NCI-H1930 (cell line): ENCODE results near the gene NCBP3.
"Not testable (repeated sequence)": the region's sequence is repeated elsewhere in the genome, so short reads cannot be mapped to it uniquely, and the experiment has no call there.

Source experiments
- DNase-seq, 2 experiments: peaks; one replicate each; lab custom pipeline; 2025; lab: John Stamatoyannopoulos, UW

NCBP3 gene

GRCh38 chr17:3880983-3881382, 34.9 kb upstream of the NCBP3 start:
- no peak for DNase-seq

DNA sequence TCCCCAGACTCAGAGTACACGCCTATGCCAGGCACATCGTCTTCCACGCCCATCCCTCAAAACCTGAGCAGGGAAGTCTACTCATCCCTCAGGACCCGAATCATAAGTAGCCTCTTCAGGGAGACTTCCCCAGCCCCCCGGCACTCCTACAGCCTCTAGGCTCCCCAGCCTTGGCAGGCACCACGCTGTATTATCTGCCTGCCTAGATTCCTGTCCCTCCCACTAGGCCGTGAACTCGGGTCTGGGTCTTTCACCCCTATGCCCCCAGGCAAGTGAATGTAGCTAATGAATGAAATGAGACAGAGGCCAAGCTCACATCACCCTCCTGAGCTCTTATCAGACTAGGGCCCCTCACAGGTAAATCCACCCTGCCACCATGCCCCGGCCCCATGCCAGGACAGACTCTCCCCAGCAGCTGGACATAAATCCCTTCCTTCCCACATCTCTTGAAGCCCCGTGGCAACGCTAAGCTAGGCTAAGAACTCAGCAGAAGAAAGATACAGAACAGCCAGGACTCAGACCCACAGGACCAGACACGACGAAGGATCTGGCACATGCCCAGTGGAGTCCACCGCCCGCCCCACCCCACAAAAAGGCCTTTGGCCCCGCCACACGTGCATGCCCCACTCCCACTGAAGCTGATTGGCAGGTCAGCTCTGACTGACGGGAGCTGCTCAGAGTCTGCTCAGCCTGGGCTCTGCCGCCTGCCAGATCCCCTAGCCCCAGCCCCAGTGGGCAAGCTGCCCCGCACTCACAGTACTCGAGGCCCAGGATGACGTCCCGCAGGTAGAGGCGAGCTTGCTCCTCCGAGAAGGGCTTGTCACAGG, 33.8 kb upstream of the NCBP3 start:
- DNase-seq: no peak

DNA sequence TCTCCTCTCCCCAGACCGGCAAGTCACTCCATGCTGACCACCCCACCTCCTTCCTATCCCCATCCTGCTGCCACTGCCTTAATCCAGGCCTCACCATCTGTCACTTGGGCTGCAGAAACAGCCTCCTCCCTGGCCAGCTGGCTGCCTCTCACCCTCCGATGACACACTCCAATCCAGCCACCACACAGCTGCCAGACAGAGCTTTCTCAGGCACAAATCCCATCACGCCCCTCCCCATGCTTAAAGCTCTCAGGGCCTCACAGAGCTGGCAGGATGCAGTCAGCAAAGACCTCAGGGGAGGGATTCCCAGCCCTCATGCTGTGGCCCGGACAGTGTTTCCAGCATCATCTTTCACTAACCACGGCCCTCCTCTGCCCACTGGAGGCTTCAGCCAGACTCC, 33.1 kb upstream of the NCBP3 start:
- DNase-seq: no peak

GRCh38 chr17:3877220-3877619, 31.2 kb upstream of the NCBP3 start:
- DNase-seq: no peak

DNA sequence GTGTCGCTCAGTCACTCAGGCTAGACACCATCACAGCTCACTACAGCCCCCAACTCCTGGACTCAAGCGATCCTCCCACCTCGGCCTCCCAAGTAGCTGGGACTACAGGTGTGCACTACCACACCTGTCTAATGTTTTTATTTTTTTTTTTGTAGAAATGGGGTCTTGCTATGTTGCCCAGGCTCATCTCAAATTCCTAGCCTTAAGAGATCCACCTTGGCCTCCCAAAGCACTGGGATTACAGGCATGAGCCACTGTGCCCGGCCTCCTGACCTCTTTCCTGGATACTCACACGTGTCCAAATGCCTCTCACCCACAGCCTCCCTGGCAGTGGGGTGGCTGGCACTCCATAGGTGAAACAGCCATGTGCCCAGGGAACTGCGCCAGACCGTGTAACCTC, 29.3 kb upstream of the NCBP3 start:
- DNase-seq: no peak

GRCh38 chr17:3873862-3874261, 27.8 kb upstream of the NCBP3 start:
- DNase-seq: no peak

GRCh38 chr17:3870871-3871306, 24.8 kb upstream of the NCBP3 start:
- no peak for DNase-seq

- no peak for DNase-seq
Measured at GRCh38 chr17:3867606-3868005, 21.6 kb upstream of the NCBP3 start.

- DNase-seq: no peak
Measured at GRCh38 chr17:3867106-3867505, 21.1 kb upstream of the NCBP3 start.

DNA sequence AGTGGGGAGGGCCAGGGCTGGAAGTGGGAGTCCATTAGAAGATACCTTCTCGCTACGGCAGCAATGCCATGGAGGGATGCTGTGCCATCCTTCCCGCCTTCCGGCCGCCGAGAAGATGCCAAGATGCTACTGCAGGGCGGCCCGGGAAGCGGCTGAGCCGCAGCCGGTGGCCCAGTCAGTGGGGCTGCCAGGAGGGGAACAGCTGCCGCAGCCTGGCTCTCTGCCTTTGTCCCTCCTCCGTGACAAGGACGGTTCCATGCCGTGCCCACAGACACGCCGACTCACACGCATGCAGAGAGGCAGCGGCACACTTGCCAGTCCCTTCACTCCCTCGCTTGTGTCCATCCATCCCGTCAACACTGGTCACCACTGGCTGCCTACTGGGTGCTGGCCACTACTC, 20.2 kb upstream of the NCBP3 start:
- DNase-seq: no peak

- no peak for DNase-seq
Measured at GRCh38 chr17:3865176-3865575, 19.1 kb upstream of the NCBP3 start.

DNA sequence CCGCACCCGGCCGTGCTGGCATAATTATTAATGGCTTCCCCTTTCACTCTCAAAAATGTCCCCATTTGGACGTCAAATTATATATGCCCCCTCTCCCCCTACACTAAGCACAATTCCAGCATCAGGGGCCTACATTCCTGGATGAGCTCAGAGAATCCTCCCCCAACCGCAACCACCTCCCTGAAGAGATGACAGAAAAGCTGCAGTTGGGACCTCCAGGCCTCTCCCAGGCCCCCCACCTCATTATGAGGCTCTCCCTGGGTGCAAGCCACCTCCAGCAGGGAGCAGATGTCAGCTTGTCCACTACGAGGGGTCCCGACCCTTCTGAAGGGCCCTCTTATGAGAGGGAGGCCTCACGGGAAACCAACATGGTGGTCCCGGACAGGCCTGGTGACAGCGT, 18.5 kb upstream of the NCBP3 start:
- DNase-seq: no peak

DNA sequence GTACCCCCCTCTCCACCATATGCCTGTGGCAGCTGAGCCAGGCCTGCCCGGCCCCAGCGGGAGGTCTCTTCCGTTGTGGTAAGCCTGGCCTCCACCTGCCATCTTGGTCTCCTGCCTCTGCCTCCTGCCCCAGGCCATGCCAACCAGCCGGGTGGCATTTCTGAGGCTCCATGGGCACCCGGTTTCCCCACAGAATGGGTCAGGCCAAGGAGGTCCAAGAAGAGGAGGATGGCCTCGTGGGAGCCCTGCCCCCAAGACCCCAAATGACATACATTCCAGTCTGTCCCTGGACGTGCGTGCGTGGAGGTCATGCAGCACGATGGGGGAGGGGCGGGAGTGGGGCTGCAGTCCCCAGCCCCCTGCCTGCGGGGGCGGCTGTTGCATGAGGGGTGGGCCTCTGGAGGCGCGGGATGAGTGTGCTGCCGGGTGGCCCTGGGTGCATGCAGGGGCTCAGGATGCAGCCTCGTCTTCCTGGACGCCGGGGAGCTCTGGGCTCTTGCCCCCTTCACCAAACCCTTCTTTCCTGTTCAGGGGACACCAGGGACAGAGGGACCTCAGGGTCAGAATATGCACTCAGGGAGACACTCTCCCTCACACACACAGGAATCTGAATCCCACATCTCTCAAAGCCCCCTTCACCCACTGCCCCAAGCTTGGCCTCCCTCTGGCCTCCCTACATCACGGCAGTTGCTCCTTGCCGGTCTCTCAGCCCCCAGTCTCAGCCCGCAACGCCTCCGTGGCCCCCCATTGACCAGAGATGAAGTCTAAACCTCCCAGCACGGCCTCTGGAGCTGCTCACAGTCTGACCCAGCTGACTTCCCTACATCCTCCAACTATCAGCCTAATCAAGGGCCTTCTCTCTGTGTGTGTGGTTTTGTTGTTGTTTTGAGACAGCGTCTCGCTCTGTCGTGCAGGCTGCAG, 16.0 kb upstream of the NCBP3 start:
- DNase-seq: no peak

- no peak for DNase-seq
Measured at GRCh38 chr17:3860939-3861700, 15.1 kb upstream of the NCBP3 start.

- no peak for DNase-seq
Measured at GRCh38 chr17:3859940-3860339, 13.9 kb upstream of the NCBP3 start.

DNA sequence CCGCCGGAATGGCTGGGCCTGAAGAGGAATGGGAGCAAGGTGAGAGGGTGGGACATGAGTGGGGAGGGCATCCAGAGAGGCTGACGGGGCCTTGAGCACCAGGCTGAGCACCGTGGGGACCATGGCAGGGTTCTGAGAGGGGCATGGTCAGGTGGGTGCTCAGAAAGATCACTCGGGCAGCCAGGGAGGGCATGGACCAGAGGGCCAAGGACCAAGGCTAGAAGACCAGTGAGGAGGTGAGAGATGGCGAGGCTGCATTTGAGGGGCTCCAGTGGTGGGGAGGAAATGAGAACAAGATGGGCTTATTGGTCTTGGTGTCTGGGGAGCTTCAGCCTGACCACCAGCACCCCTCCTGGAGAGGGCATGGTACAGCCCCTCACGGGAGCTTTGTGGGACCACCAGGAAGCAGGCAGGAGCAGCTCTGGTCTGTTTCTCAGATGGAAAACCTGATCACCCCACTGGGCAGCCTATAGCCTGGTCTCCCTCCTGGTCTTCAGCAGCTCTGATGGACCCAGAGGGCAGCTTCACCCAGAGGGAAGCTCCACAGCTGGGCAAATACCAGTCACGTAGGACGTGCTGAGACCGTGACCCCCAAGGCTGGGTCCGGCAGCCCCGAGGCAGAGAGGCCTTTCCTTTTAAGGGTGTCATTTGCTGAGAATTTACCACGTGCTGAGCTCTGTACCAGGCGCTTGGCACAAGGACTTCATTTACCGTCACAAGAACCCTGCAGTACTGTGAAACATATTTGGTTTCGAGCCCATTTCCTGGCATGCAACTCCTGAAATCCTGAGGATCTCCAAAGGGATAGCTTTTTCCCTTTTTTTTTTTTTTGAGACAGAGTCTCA, 11.4 kb upstream of the NCBP3 start:
- no peak for DNase-seq

DNA sequence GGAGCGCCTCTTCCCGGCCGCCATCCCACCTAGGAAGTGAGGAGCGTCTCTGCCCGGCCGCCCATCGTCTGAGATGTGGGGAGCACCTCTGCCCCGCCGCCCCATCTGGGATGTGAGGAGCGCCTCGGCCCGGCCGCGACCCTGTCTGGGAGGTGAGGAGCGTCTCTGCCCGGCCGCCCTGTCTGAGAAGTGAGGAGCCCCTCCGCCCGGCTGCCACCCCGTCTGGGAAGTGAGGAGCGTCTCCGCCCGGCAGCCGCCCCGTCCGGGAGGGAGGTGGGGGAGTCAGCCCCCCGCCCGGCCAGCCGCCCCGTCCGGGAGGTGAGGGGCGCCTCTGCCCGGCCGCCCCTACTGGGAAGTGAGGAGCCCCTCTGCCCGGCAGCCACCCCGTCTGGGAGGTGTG, 8.2 kb upstream of the NCBP3 start:
- DNase-seq: not testable (repeated sequence)

DNA sequence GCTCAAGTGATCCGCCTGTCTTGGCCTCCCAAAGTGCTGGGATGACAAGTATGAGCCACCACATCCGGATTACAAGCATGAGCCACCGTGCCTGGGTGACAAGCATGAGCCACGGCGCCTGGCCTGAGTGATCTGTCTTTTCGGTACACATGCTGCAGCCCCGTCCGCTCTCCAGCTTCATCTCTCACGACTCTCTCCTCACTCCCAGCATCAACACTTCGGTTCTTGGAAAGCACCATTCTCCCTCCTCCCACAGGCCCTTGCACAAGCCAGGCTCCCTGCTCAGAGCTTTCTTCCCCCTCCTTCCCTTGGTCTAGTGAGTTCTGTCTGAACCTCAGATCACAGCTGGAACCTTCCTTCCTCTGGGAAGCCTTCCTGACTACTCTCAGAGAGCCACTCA, 6.5 kb upstream of the NCBP3 start:
- DNase-seq: no peak

DNA sequence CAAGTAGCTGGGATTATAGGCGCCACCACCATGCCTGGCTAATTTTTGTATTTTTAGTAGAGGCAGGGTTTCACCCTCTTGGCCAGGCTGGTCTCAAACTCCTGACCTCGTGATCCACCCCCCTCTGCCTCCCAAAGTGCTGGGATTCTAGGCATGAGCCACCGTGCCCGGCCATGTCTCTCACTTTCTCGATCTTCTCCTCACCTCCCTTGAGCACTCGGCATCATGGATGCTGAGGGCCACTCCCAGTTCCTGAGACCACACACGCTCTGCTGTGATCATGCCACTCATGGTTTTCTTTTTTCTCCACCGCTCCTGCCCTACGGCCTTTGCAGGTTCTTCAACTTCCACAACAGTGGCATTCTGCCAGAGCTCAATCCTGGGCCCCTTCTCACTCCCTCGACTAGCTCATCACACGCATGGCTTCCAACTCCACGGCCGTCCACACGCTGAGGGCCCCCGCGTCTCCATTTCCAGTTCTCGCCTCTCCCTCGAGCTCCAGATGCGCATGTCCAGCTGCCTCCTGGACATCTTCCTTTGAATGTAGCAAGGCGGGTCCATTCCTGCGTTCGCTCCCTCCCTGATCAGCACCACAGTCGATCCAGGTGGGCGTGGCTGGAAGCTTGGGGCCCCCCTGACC, 5.5 kb upstream of the NCBP3 start:
- no peak for DNase-seq

GRCh38 chr17:3848229-3848835, 2.3 kb upstream of the NCBP3 start:
- no peak for DNase-seq
